ENCODE measurements around the gene KYNU.

The KYNU gene

GRCh38 chr2:142966284-142966683 is 88.8 kb downstream of the KYNU start:
- DNase-seq (ENCODE audit: low spot score), result no peak

- DNase-seq (ENCODE audit: low spot score), result no peak
These were observed 89.6 kb downstream of the KYNU start for GRCh38 chr2:142967060-142967459.

GRCh38 chr2:142973160-142973821 is 95.8 kb downstream of the KYNU start:
- no peak for DNase-seq (ENCODE audit: low spot score)

- no peak for DNase-seq (ENCODE audit: low spot score)
These were observed 96.4 kb downstream of the KYNU start for GRCh38 chr2:142973822-142974207.

GRCh38 chr2:142974288-142975024 is 97.0 kb downstream of the KYNU start:
- no peak for DNase-seq (ENCODE audit: low spot score)

GRCh38 chr2:142975239-142975638 is 97.8 kb downstream of the KYNU start:
- DNase-seq (ENCODE audit: low spot score), result no peak

GRCh38 chr2:142980246-142981068 is 103.0 kb downstream of the KYNU start:
- no peak for DNase-seq (ENCODE audit: low spot score)

- DNase-seq (ENCODE audit: low spot score), result no peak
These were observed 103.6 kb downstream of the KYNU start for GRCh38 chr2:142981069-142981378.

- DNase-seq (ENCODE audit: low spot score), result no peak
These were observed 104.3 kb downstream of the KYNU start for GRCh38 chr2:142981756-142982155.

GRCh38 chr2:142983174-142983573 is 105.7 kb downstream of the KYNU start:
- DNase-seq (ENCODE audit: low spot score), result no peak

GRCh38 chr2:142984657-142985056 is 107.2 kb downstream of the KYNU start:
- no peak for DNase-seq (ENCODE audit: low spot score)

- DNase-seq (ENCODE audit: low spot score), result no peak
These were observed 109.6 kb downstream of the KYNU start for GRCh38 chr2:142987044-142987443.

- peak; percentile 12 for DNase-seq (ENCODE audit: low spot score)
These were observed 112.1 kb downstream of the KYNU start for GRCh38 chr2:142989273-142990204.

GRCh38 chr2:142991295-142991694 is 113.8 kb downstream of the KYNU start:
- DNase-seq (ENCODE audit: low spot score), result no peak

GRCh38 chr2:142992840-142993239 is 115.4 kb downstream of the KYNU start:
- DNase-seq (ENCODE audit: low spot score), result no peak

GRCh38 chr2:142993771-142994170 is 116.3 kb downstream of the KYNU start:
- DNase-seq (ENCODE audit: low spot score), result no peak

GRCh38 chr2:142994665-142995064 is 117.2 kb downstream of the KYNU start:
- no peak for DNase-seq (ENCODE audit: low spot score)

GRCh38 chr2:142997231-142997630 is 119.8 kb downstream of the KYNU start:
- no peak for DNase-seq (ENCODE audit: low spot score)

- DNase-seq (ENCODE audit: low spot score), result no peak
These were observed 123.1 kb downstream of the KYNU start for GRCh38 chr2:143000599-143000998.

GRCh38 chr2:143001501-143001900 is 124.0 kb downstream of the KYNU start:
- DNase-seq (ENCODE audit: low spot score), result no peak

- no peak for DNase-seq (ENCODE audit: low spot score)
These were observed 138.2 kb downstream of the KYNU start for GRCh38 chr2:143015656-143016055.

All from putamen (tissue), 1 donor.